ENCODE results near the gene MRNIP.

Gene MRNIP

GRCh38 chr5:179812997-179813607 is 45.5 kb downstream of the MRNIP start:
- Histone ChIP-seq H3K9ac (ENCODE audit: low read length) (no peak overlapping the region), H3K4me2 (ENCODE audit: low read length) (no peak overlapping the region), H3K36me3 (ENCODE audit: insufficient read depth, low read length) (peaks cover 7% of the 10 kb centered on the region; the same call in 1 of the 2 replicates), H3K9me3 (ENCODE audit: low read length) (no peaks in the 10 kb centered on the region), H3K9me2 (ENCODE audit: low read depth, low read length) (no peaks in the 10 kb centered on the region), H3K27ac (ENCODE audit: low read depth, low read length, poor library complexity, severe bottlenecking) (no peak overlapping the region), H4K20me1 (ENCODE audit: insufficient read depth, low read length) (no peaks in the 10 kb centered on the region), H2AFZ (ENCODE audit: low read length) (no peak overlapping the region), H3K4me1 (ENCODE audit: insufficient read depth, low read length, severe bottlenecking) (peaks cover 11% of the 10 kb centered on the region), H3K4me3 (ENCODE audit: low read depth, low read length, poor library complexity, severe bottlenecking) (no peak overlapping the region), H3K27me3 (ENCODE audit: insufficient read depth, low read length) (no peaks in the 10 kb centered on the region), H3K79me2 (ENCODE audit: insufficient read depth, low read length) (no peaks in the 10 kb centered on the region), H3F3A (ENCODE audit: insufficient read depth, low read length) (no peaks in the 10 kb centered on the region)
- TF ChIP-seq CTCF (IDR thresholded peaks at IDR 0.05; ENCODE audit: low read length) (no peak), EZH2 (IDR thresholded peaks at IDR 0.05; ENCODE audit: borderline replicate concordance, low read length) (no peak)

GRCh38 chr5:179812135-179812825 is 46.3 kb downstream of the MRNIP start:
- Histone ChIP-seq H3K27me3 (ENCODE audit: insufficient read depth, low read length) (no peaks in the 10 kb centered on the region), H3K9me2 (ENCODE audit: low read depth, low read length) (no peaks in the 10 kb centered on the region), H3K79me2 (ENCODE audit: insufficient read depth, low read length) (no peaks in the 10 kb centered on the region), H3K9ac (ENCODE audit: low read length) (no peak overlapping the region), H3K9me3 (ENCODE audit: low read length) (no peaks in the 10 kb centered on the region), H4K20me1 (ENCODE audit: insufficient read depth, low read length) (no peaks in the 10 kb centered on the region), H3K27ac (ENCODE audit: low read depth, low read length, poor library complexity, severe bottlenecking) (no peak overlapping the region), H3K4me3 (ENCODE audit: low read depth, low read length, poor library complexity, severe bottlenecking) (no peak overlapping the region), H2AFZ (ENCODE audit: low read length) (no peak overlapping the region), H3K36me3 (ENCODE audit: insufficient read depth, low read length) (peaks cover 7% of the 10 kb centered on the region; the same call in 1 of the 2 replicates), H3K4me1 (ENCODE audit: insufficient read depth, low read length, severe bottlenecking) (peaks cover 14% of the 10 kb centered on the region), H3F3A (ENCODE audit: insufficient read depth, low read length) (no peaks in the 10 kb centered on the region), H3K4me2 (ENCODE audit: low read length) (no peak overlapping the region)
- TF ChIP-seq EZH2 (IDR thresholded peaks at IDR 0.05; ENCODE audit: borderline replicate concordance, low read length) = no peak
- no peak for TF ChIP-seq CTCF (IDR thresholded peaks at IDR 0.05; ENCODE audit: low read length)

GRCh38 chr5:179806250-179807048 is 52.2 kb downstream of the MRNIP start, which contains the start of gene MGAT4B:
TSS of gene MGAT4B (minus strand) at chr5:179806866. CDS start at chr5:179806583, 283 bp downstream.
- Histone ChIP-seq H3K9ac (ENCODE audit: low read length) (peak within 1 kb of the TSS; percentile 83), H3K9me2 (ENCODE audit: low read depth, low read length) (no peaks in the 10 kb centered on the region), H3K79me2 (ENCODE audit: insufficient read depth, low read length) (no peaks in the 10 kb centered on the region), H3K4me3 (ENCODE audit: low read depth, low read length, poor library complexity, severe bottlenecking) (peak within 1 kb of the TSS; percentile 76), H3K27me3 (ENCODE audit: insufficient read depth, low read length) (no peaks in the 10 kb centered on the region), H3K4me1 (ENCODE audit: insufficient read depth, low read length, severe bottlenecking) (peaks cover 15% of the 10 kb centered on the region), H3K4me2 (ENCODE audit: low read length) (peak within 1 kb of the TSS; percentile 84), H3K27ac (ENCODE audit: low read depth, low read length, poor library complexity, severe bottlenecking) (no peak within 1 kb of the TSS), H2AFZ (ENCODE audit: low read length) (no peak within 1 kb of the TSS), H4K20me1 (ENCODE audit: insufficient read depth, low read length) (no peaks in the 10 kb centered on the region), H3K9me3 (ENCODE audit: low read length) (no peaks in the 10 kb centered on the region), H3F3A (ENCODE audit: insufficient read depth, low read length) (no peaks in the 10 kb centered on the region), H3K36me3 (ENCODE audit: insufficient read depth, low read length) (no peaks in the 10 kb centered on the region)
- TF ChIP-seq EZH2 (IDR thresholded peaks at IDR 0.05; ENCODE audit: borderline replicate concordance, low read length) (no peak), CTCF (IDR thresholded peaks at IDR 0.05; ENCODE audit: low read length) (no peak)

Measured in OCI-LY1 (cell line).